Right ventricle myocardium superior (tissue), 1 donor: ENCODE data around the gene TAB2. TPM values are rescaled to one million over a fixed set of nuclear protein-coding genes. Genes with fewer than 3 reads are reported as not detected.

Experiments used
- total RNA-seq: library from RNA; stranded (reverse); fragmentation: NEBNext Ultra II Directional; extraction: Animal tissue kit (Norgen Biotek cat#: 25700); gene quantifications from one replicate; pipeline ENCODE4 v1.2.1, GENCODE V29; 2021
- donor health status: DM: no; HTN: yes; CAD: no; lungs with severe emphysema.

The TAB2 gene
- total RNA-seq, 1 donor from 2014 or later, result 58.0 TPM

Other genes with a start within 250 kb of the TAB2 start
- 0.22 TPM for gene SUMO4, start 82.5 kb downstream of the TAB2 start, total RNA-seq
- 0.51 TPM for gene ZC3H12D, start 167.3 kb downstream of the TAB2 start, total RNA-seq
- gene PPIL4, start 228.3 kb downstream of the TAB2 start, total RNA-seq, result 13.9 TPM
- 47.9 TPM for gene GINM1, start 248.7 kb downstream of the TAB2 start, total RNA-seq